HG02642 (cell line): ENCODE data around the gene MPG.

Experiments
- ATAC-seq: cut with Tn5 transposase; IDR thresholded peaks from one replicate; pipeline ENCODE4 v1.9.1; 2021; ENCODE audit warnings: mild to moderate bottlenecking; ENCODE audit not compliant: unreplicated experiment, poor library complexity

The MPG gene

GRCh38 chr16:47234-47633 is 30.8 kb upstream of the MPG start:
- no peak for ATAC-seq

DNA sequence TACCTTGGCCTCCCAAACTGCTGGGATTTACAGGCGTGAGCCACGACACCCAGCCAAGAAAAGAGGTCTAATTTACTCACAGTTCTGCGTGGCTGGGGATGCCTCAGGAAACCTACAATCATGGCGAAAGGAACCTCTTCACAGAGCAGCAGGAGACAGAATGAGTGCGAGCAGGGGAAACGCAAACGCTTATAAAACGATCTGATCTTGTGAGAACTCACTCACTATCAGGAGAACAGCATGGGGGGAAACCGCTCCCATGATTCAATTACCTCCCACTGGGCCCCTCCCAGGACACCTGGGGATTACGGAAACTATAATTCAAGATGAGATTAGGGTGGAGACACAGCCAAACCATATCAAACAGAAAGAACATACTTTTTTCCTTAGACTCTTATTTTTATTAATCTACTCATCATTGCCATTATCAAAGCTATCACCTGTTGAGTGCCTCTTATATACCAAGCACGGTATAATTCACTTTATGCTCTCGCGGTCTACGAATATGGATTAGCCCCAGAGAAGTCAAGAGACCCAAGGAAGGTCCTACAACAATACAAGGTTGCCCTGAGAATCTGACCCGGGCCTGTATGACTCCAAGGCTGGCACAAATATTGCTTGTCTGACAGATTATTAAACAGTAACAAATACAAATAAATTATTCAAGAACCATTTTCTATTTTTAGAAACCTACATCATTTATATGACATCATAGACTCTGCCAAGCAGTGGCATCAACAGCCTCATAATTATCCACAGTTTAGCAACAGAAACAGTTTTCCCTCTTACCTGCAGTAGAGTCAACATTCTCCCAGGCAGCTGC is 27.0 kb upstream of the MPG start:
- no peak for ATAC-seq

DNA sequence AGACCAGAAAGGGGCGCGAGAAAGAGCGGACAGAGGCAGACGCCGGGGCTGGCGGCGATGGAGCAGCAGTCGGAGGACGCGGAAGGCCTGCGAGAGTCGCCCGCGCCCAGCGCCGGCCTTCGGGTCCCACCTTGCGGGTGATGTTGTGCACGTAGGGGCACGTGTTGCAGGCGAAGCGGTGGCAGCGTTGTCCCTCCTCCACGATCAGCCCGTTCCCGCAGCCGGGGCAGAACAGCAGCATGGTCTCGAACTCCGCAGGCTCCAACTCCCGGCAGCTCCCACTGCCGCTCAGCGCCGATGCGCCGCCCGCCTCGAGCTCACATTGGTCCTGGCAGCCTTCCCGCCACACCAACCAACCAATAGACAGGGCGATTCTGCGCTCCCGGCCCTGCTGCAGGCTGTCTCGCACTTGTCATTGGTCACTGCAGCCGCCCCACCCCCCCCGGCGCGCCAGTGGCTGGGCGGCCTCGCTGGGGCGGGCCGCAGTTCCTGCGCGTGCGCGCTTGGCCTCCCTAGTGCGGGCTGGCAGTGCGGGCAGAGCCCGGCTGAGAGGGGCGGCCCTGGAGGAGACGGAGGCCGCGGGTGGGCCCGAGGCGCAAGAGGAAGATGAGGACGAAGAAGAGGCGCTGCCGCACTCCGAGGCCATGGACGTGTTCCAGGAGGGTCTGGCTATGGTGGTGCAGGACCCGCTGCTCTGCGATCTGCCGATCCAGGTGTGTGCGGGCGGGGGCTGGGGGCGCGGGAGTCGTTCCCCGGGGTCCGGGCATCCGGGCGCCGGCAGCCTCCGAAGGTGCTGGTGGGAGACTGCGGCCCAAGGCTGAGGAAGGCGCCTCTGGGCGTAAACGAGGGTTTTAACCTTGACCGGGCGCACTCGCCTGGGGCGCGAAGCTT is 24.4 kb upstream of the MPG start, which contains the start of the genes POLR3K and SNRNP25:
POLR3K (minus strand) TSS at position 263 of the 891 bp plus-strand sequence; CDS start at position 241, 22 bp downstream.
SNRNP25 (plus strand) TSS at position 483 of the 891 bp plus-strand sequence; CDS start at position 672, 189 bp downstream.
- peak; percentile 94 for ATAC-seq

DNA sequence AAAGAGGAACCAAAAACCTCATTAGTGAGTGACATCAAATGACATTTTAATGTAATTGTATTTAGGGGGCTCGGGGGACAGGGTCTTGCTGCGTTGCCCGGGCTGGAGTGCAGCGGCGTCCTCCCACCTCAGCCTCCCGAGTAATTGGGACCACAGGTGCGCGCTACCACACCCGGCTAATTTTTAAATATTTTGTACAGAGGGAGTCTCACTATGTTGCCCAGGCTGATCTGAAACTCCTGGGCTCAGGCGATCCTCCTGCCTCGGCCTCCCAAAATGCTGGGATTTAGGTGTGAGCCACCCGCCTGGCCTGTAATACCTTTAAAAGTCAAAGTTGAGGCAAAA is 23.8 kb upstream of the MPG start:
- no peak for ATAC-seq

GRCh38 chr16:55571-56136 is 22.4 kb upstream of the MPG start:
- ATAC-seq, result no peak

DNA sequence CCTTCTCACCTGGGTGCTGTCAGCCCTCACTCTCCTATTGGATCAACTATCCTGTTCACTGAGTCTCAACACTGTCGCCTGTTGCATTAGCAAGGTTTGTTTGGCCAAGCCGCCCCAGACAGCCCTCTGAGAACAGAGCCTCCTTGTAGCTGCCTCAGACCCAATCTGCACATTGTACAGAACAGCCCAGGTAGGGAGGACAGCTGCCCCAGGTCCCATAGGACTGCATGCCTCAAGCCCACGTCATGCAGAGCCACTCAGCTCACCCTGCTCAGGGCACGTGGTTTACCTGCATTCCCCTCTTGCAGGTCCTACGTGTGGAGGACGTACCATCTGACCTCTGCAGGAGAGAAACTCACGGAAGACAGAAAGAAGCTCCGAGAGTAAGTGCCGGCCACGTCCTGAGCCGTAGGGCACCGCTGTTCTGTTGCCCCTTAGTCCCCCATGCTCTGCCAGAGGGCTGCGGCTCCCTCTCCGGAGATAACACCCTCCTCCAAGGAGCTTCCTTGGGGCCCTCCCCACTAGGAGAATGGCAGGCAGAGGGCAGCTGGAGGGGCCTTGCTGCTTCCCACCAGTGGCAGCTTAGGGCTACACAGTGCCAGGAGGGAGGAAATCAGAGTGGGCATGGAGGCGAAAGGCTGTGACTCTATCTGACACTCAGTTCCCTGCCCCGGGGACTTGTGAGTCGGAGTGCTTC is 21.6 kb upstream of the MPG start:
- ATAC-seq, result no peak

- ATAC-seq, result no peak
Observed at GRCh38 chr16:57711-58110, 20.3 kb upstream of the MPG start.

DNA sequence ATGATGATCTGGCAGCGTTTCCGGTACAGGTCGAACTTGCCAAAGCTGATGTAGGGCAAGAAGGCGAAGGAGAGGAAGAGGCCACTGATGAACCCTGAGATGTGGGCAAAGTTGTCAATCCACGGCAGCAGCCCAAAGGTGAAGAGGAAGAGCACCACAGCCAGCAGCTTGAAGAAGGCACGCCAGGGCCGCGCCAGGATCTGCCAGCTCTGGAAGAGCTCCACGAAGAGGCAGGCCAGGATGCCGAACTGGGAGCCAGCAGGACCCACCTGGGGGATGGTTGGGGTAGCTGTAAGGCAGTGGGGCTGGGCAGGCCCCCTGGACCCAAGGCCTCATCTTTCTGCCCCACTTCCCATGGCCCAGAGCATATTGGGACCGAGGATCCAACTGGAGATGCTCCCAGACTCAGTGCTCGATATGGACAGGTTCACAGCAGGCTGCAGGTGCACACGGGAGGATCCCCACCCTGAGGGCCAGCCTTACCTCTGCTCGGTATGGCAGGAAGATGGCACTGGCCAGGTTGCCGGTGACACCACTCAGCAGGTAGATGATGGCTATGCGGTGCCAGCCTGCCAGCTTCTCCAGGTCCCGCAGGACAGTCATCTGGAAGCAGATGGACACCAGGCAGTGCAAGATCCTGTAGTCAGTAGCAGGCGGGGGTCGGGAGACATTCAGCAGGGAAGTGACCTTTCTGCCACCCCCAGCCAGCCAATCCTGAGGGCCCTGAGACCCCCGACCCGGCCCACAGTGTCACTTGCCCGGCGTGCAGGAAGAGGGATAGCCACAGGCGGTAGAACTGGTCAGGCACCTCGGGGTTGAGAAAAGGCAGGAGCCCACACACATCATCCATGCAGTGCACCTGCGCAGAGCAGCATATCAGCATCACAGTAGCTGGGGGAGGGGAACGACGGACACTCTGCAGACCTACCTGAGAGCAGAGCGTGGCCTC is 19.3 kb upstream of the MPG start:
- ATAC-seq, result no peak

- no peak for ATAC-seq
Observed at GRCh38 chr16:59440-60059, 18.5 kb upstream of the MPG start.

- ATAC-seq, result no peak
Observed at GRCh38 chr16:60166-60565, 17.9 kb upstream of the MPG start.

- ATAC-seq, result no peak
Observed at GRCh38 chr16:60929-61878, 16.8 kb upstream of the MPG start.

- ATAC-seq, result no peak
Observed at GRCh38 chr16:61879-62281, 16.1 kb upstream of the MPG start.

DNA sequence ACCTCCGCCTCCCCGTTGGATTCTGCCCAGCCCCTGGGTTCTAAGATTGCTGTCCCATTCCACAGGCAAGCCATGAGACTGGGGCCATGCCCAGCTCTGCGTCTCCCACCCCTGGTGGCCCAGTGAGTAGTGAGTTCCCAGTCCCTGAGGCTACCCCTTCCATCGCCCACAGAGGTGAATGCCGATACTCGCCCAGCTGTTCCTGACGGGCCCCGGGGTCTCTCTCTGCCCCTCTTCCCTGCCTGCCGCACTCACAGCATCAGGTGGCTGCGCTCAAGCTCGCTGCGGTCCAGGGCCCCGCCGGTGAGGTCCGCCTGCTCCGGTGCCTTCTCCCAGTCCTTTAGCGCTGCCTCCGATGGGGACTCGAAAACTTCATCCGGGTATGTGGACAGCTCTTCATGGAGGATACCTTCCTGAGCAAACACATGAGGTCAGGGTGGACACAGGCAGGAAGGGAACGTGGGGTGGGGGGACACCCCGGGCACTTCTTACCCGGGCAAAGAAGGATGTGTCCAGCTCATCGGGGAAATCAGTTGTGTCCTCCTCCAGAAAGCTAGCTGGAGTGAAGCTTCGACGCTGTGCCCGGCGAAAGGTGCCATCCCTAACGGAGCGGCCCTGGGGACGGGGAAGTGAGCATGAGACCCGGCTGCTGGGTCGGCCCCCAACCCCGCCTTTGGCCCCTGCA is 15.6 kb upstream of the MPG start:
- ATAC-seq, result no peak

DNA sequence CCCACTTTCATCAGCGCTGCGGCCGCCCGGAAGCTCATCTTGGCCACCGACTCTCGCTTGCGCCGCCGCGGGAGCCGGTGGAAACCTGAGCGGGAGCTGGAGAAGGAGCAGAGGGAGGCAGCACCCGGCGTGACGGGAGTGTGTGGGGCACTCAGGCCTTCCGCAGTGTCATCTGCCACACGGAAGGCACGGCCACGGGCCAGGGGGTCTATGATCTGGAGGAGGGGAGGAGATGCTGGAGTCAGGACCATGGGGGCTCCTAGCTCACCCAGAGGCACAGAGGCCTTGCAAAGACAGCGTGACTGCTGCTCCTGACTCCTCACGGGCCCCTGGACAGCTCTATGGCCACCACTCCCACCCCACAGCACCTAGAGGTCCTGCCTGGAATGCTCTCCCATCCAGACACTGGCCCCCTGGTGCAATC is 15.0 kb upstream of the MPG start:
- ATAC-seq, result no peak

GRCh38 chr16:63466-63865 is 14.6 kb upstream of the MPG start:
- no peak for ATAC-seq

GRCh38 chr16:63998-64913 is 13.8 kb upstream of the MPG start:
- ATAC-seq, result no peak
